Activated effector memory CD4-positive, alpha-beta T cell treated with anti-CD3 and anti-CD28 coated beads, Interleukin-2, amount 50 U/mL, for 16 hours (primary cell): ENCODE measurements around the gene TMEM248.
"Not testable (repeated sequence)": the region's sequence is repeated elsewhere in the genome, so short reads cannot be mapped to it uniquely, and the experiment has no call there.

Experiments used
- DNase-seq: peaks from one replicate; pipeline ENCODE4 v3.0.0-alpha.2; 2020

TMEM248 gene

GRCh38 chr7:66920769-66921395, at the start of gene TMEM248:
Gene TMEM248, plus strand, starts transcription at chr7:66921225. Its CDS starts 20,641 bp downstream, at chr7:66941866.
- DNase-seq, result peak; percentile 97

- DNase-seq, result no peak
Measured at GRCh38 chr7:66873476-66873875, 47.5 kb upstream of the TMEM248 start.

- no peak for DNase-seq
Measured at GRCh38 chr7:66877577-66878300, 43.3 kb upstream of the TMEM248 start.

- DNase-seq, result not testable (repeated sequence)
Measured at GRCh38 chr7:66878301-66878685, 42.7 kb upstream of the TMEM248 start.

GRCh38 chr7:66880053-66880452, 41.0 kb upstream of the TMEM248 start:
- no peak for DNase-seq

- DNase-seq, result not testable (repeated sequence)
Measured at GRCh38 chr7:66880577-66880976, 40.4 kb upstream of the TMEM248 start.

GRCh38 chr7:66883716-66884115, 37.3 kb upstream of the TMEM248 start:
- DNase-seq, result no peak

GRCh38 chr7:66884556-66884955, 36.5 kb upstream of the TMEM248 start:
- not testable (repeated sequence) for DNase-seq

GRCh38 chr7:66886152-66886551, 34.9 kb upstream of the TMEM248 start:
- DNase-seq, result no peak

GRCh38 chr7:66888223-66888622, 32.8 kb upstream of the TMEM248 start:
- not testable (repeated sequence) for DNase-seq

GRCh38 chr7:66894463-66895080, 26.5 kb upstream of the TMEM248 start:
- no peak for DNase-seq

- DNase-seq, result no peak
Measured at GRCh38 chr7:66896441-66896840, 24.6 kb upstream of the TMEM248 start.

- no peak for DNase-seq
Measured at GRCh38 chr7:66899552-66900280, 21.3 kb upstream of the TMEM248 start.

GRCh38 chr7:66901941-66902843, 18.8 kb upstream of the TMEM248 start:
- no peak for DNase-seq

GRCh38 chr7:66902844-66903180, 18.2 kb upstream of the TMEM248 start:
- no peak for DNase-seq

- DNase-seq, result no peak
Measured at GRCh38 chr7:66903360-66904062, 17.5 kb upstream of the TMEM248 start.

GRCh38 chr7:66904063-66904593, 16.9 kb upstream of the TMEM248 start:
- no peak for DNase-seq

- DNase-seq, result no peak
Measured at GRCh38 chr7:66905278-66905677, 15.7 kb upstream of the TMEM248 start.

- no peak for DNase-seq
Measured at GRCh38 chr7:66905689-66906088, 15.3 kb upstream of the TMEM248 start.

- no peak for DNase-seq
Measured at GRCh38 chr7:66907731-66908130, 13.3 kb upstream of the TMEM248 start.

GRCh38 chr7:66908598-66908997, 12.4 kb upstream of the TMEM248 start:
- DNase-seq, result not testable (repeated sequence)

- no peak for DNase-seq
Measured at GRCh38 chr7:66910789-66911188, 10.2 kb upstream of the TMEM248 start.
